SU-DHL-6 (cell line): ENCODE data around the gene CXCL10.

Experiments
- H2AFZ ChIP-seq: fragments of 200-600 bp; sonication (generic); 2 replicates; pipeline ENCODE4 v1.6.1; 2014; ENCODE audit warnings: low read depth, mild to moderate bottlenecking, moderate library complexity, mixed read lengths, antibody characterized with exemption, low read length; ENCODE audit not compliant: severe bottlenecking
- H3F3A ChIP-seq: fragments of 200-600 bp; shearing (Covaris generic); 2 replicates; pipeline ENCODE4 v1.6.0; 2016; ENCODE audit warnings: antibody characterized with exemption, mild to moderate bottlenecking; ENCODE audit not compliant: insufficient read depth
- H3K27ac ChIP-seq: fragments of 200-600 bp; sonication (generic); 2 replicates; pipeline ENCODE4 v1.5.1; 2016; ENCODE audit warnings: low read depth, mild to moderate bottlenecking, low read length, moderate library complexity, mixed read lengths
- H3K27me3 ChIP-seq: fragments of 200-600 bp; sonication (generic), shearing (Covaris generic); 2 replicates; pipeline ENCODE4 v1.6.0; 2014; ENCODE audit warnings: mild to moderate bottlenecking, low read length
- H3K36me3 ChIP-seq: fragments of 200-600 bp; sonication (generic); 2 replicates; pipeline ENCODE4 v1.6.1; 2014; ENCODE audit warnings: mild to moderate bottlenecking, low read length, mixed read lengths
- H3K4me2 ChIP-seq: fragments of 300-600, 200-600 bp; shearing (Covaris generic), sonication (generic); 2 replicates; pipeline ENCODE4 v1.6.0; 2014; ENCODE audit warnings: low read length, low read depth, mild to moderate bottlenecking; ENCODE audit not compliant: poor library complexity, severe bottlenecking
- H3K4me3 ChIP-seq: fragments of 200-600 bp; sonication (generic); 2 replicates; pipeline ENCODE4 v1.5.1; 2014; ENCODE audit warnings: antibody characterized with exemption, low read length, mild to moderate bottlenecking, mixed read lengths; ENCODE audit not compliant: insufficient read depth, poor library complexity, severe bottlenecking
- H3K79me2 ChIP-seq: fragments of 200-600 bp; sonication (generic); 2 replicates; pipeline ENCODE4 v1.6.1; 2014; ENCODE audit warnings: mild to moderate bottlenecking, low read length, moderate library complexity; ENCODE audit not compliant: insufficient read depth
- H3K9ac ChIP-seq: fragments of 200-600 bp; sonication (generic); 2 replicates; pipeline ENCODE4 v1.7.0; 2014; ENCODE audit warnings: mild to moderate bottlenecking, low read length
- H3K9me2 ChIP-seq: fragments of 200-600 bp; sonication (generic); replicated peaks from 2 replicates; pipeline ENCODE4 v1.6.1; 2014; ENCODE audit warnings: low read length; ENCODE audit not compliant: insufficient read depth
- H3K9me3 ChIP-seq: fragments of 200-600 bp; sonication (generic); 2 replicates; pipeline ENCODE4 v1.6.1; 2014; ENCODE audit warnings: low read length, mixed read lengths; ENCODE audit not compliant: insufficient read depth
- H4K20me1 ChIP-seq: fragments of 200-600 bp; sonication (generic); 2 replicates; pipeline ENCODE4 v1.6.1; 2014; ENCODE audit warnings: low read depth, mild to moderate bottlenecking, antibody characterized with exemption, low read length, moderate library complexity, mixed read lengths
- CTCF ChIP-seq: fragments of 200-600 bp; sonication (generic); IDR thresholded peaks from one replicate; pipeline ENCODE4 v1.5.1; 2017; ENCODE audit warnings: antibody characterized with exemption, mild to moderate bottlenecking, low read length, moderate library complexity; ENCODE audit not compliant: insufficient read depth, poor library complexity, severe bottlenecking
- EZH2phosphoT487 ChIP-seq: fragments of 200-600 bp; sonication (generic), shearing (Covaris generic); conservative IDR thresholded peaks from 2 replicates; pipeline ENCODE4 v1.6.1; 2018; ENCODE audit warnings: mild to moderate bottlenecking, antibody characterized with exemption, low read length, moderate library complexity, mixed read lengths

CXCL10 gene

GRCh38 chr4:76003035-76003434, 20.3 kb downstream of the CXCL10 start:
- H3K79me2 ChIP-seq: no peaks in the 10 kb centered on the region
- H3K4me2 ChIP-seq: no peak overlapping the region
- H3K9me3 ChIP-seq: no peaks in the 10 kb centered on the region
- H3K9ac ChIP-seq: no peak overlapping the region
- no peaks in the 10 kb centered on the region for H3K27me3 ChIP-seq
- no peaks in the 10 kb centered on the region for H3K36me3 ChIP-seq
- H2AFZ ChIP-seq: no peak overlapping the region
- no peaks in the 10 kb centered on the region for H3K9me2 ChIP-seq
- no peaks in the 10 kb centered on the region for H3F3A ChIP-seq
- H3K27ac ChIP-seq: no peak overlapping the region
- H4K20me1 ChIP-seq: no peaks in the 10 kb centered on the region
- TF ChIP-seq EZH2phosphoT487 (no peak), CTCF (no peak)
- H3K4me3 ChIP-seq: no peak overlapping the region

GRCh38 chr4:76002176-76002575, 21.1 kb downstream of the CXCL10 start:
- no peaks in the 10 kb centered on the region for H3K9me3 ChIP-seq
- H2AFZ ChIP-seq: no peak overlapping the region
- H4K20me1 ChIP-seq: no peaks in the 10 kb centered on the region
- no peaks in the 10 kb centered on the region for H3K79me2 ChIP-seq
- no peaks in the 10 kb centered on the region for H3K36me3 ChIP-seq
- no peak for TF ChIP-seq CTCF
- TF ChIP-seq EZH2phosphoT487: no peak
- no peaks in the 10 kb centered on the region for H3F3A ChIP-seq
- no peaks in the 10 kb centered on the region for H3K27me3 ChIP-seq
- no peak overlapping the region for H3K4me3 ChIP-seq
- H3K27ac ChIP-seq: no peak overlapping the region
- H3K4me2 ChIP-seq: no peak overlapping the region
- H3K9me2 ChIP-seq: no peaks in the 10 kb centered on the region
- no peak overlapping the region for H3K9ac ChIP-seq

DNA sequence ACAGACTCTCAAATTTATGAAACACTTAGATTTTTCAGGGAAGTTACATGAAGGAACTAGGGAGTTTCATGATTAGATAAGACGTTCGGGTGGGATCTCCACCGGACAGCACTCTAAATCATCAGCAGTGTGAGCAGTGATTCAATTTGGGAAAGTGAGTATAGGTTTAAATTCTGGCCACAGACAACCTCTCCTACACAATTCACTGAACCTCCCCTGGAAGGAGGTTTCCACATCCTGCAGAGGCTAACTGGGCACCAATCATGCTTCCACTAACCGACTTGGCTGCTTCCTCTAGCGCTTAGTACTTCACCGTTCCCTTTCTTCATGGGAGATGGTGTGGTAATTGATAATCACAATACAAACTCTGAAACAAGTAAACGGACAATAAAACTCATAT, 21.6 kb downstream of the CXCL10 start:
- no peaks in the 10 kb centered on the region for H3K9me3 ChIP-seq

More for the DNA sequence above, 21.6 kb downstream of the CXCL10 start:
- no peaks in the 10 kb centered on the region for H3F3A ChIP-seq
- H3K4me2 ChIP-seq: no peak overlapping the region
- no peaks in the 10 kb centered on the region for H3K27me3 ChIP-seq
- H4K20me1 ChIP-seq: no peaks in the 10 kb centered on the region
- H3K79me2 ChIP-seq: no peaks in the 10 kb centered on the region
- H3K27ac ChIP-seq: no peak overlapping the region
- no peak overlapping the region for H3K4me3 ChIP-seq
- no peak overlapping the region for H2AFZ ChIP-seq
- no peak for TF ChIP-seq EZH2phosphoT487
- TF ChIP-seq CTCF: no peak
- no peaks in the 10 kb centered on the region for H3K9me2 ChIP-seq
- H3K9ac ChIP-seq: no peak overlapping the region
- H3K36me3 ChIP-seq: no peaks in the 10 kb centered on the region
